ENCODE results near the gene MLLT1. TPM values are rescaled to one million over a fixed set of nuclear protein-coding genes. Genes with fewer than 3 reads are reported as not detected.

Gene MLLT1
- total and polyA plus RNA-seq, 10 of the 15 experiments (the other 5 are each of a cell fraction or from before 2014, with no cell fraction given), result 0.16 to 61.1 (median 8.5) TPM

DNA sequence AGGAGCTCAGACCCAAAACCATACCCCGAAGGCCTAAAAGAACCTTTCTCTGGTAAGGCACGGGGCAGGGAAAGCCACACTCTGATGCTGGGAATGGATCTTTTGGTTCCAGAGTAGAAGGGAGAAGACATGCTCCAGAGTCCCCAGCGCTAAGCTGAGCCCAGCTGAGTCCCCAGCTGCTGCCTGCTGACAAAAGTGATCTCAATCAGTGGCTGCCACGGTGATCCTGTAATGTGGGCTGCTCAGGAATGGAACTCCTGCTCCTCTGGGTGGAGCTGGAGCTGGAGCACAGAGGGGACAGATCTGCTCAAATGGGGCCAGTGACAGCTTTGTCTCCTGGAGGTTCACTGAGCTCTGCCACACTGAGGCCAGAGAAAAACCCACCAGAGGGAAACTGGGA is 70.5 kb downstream of the MLLT1 start:
- in situ Hi-C loops (cut with MboI) (no loop called here), intact Hi-C loops (cut with micrococcal nuclease; ENCODE audit: unreplicated experiment) (no loop called here)
- Histone ChIP-seq H3K36me3 (ENCODE audit: control insufficient read depth in 2 of 2, insufficient read depth in 2 of 2, low read length in 1 of 2) (no peaks in the 10 kb centered on the region; a peak in 2 of 4 replicates), H3K4me3 (no peak overlapping the region), H3K9ac (ENCODE audit: control insufficient read depth, insufficient read depth, low read length) (no peak overlapping the region), H4K20me1 (ENCODE audit: control insufficient read depth, insufficient read depth) (no peaks in the 10 kb centered on the region), H3K9me3 (replicated peaks; ENCODE audit: control insufficient read depth, insufficient read depth, low read length) (no peaks in the 10 kb centered on the region), H3K27ac (ENCODE audit: control insufficient read depth, insufficient read depth) (no peak overlapping the region), H3K4me1 (ENCODE audit: control insufficient read depth, insufficient read depth, low read length) (0 out of 2 replicates have a peak, but pooled peaks cover under 1% of the 10 kb centered on the region), H3K4me2 (ENCODE audit: control insufficient read depth, insufficient read depth) (no peak overlapping the region), H3K79me2 (ENCODE audit: control insufficient read depth, insufficient read depth, low read length) (no peaks in the 10 kb centered on the region), H3K27me3 (replicated peaks in 1 of 2; ENCODE audit: control insufficient read depth in 2 of 2, insufficient read depth in 2 of 2, low read length in 1 of 2) (no peaks in the 10 kb centered on the region), H2AFZ (ENCODE audit: control insufficient read depth, low read depth, low read length) (no peak overlapping the region)
- BruUV-seq (replicated peaks), result no TSS peak
- ChIA-PET CTCF (interaction anchor here (1.8 kb wide), 1 partner anchor 10 kb away, joined by 4 read pairs; no protein-coding TSS in a partner anchor), RAD21 (ENCODE audit: unreplicated experiment) (no interaction called here), POLR2A (no interaction called here), SMC1A (ENCODE audit: uncharacterized antibody, unreplicated experiment) (no interaction called here)
- ATAC-seq, result no peak
- FAIRE-seq, result no peak
- TF ChIP-seq SUZ12 (IDR thresholded peaks at IDR 0.05; ENCODE audit: unreplicated experiment) (no peak), IRF3 (IDR thresholded peaks at IDR 0.05) (no peak), CBFB (IDR thresholded peaks at IDR 0.05; ENCODE audit: low read depth) (no peak), MYB (IDR thresholded peaks at IDR 0.05; ENCODE audit: borderline replicate concordance, low read depth, low read length) (no peak), SP1 (IDR thresholded peaks at IDR 0.05; ENCODE audit: low read depth, low read length) (no peak), KLF5 (IDR thresholded peaks at IDR 0.05; ENCODE audit: partially characterized antibody) (no peak), HSF1 (IDR thresholded peaks at IDR 0.05; ENCODE audit: low read depth, low read length) (no peak), KAT2A (conservative IDR thresholded peaks at IDR 0.05; ENCODE audit: control insufficient read depth, low read depth, low read length) (no peak), STAT1 (conservative IDR thresholded peaks at IDR 0.05) (no peak), CEBPB (IDR thresholded peaks at IDR 0.05; ENCODE audit: borderline replicate concordance in 1 of 2, low read depth in 2 of 2, low read length in 2 of 2) (no peak), DPF2 (IDR thresholded peaks at IDR 0.05) (no peak)
- WGBS (ENCODE audit: insufficient coverage, insufficient replicate concordance, low lambda C conversion rate, missing lambda C conversion rate), result 85% methylated on average over 4 of the region's 4 CpGs
- DNase-seq (ENCODE audit: low read depth, low spot score), result no peak
